SK-N-SH (cell line): Measurements from ENCODE around the gene IGF1R. TPM values are rescaled to one million over a fixed set of nuclear protein-coding genes. Genes with fewer than 3 reads are reported as not detected.

Experiments used
- CTCF ChIA-PET: fragments of 300-600, 350-600 bp; formaldehyde crosslinking; extraction: SDS; loops from one replicate; lab custom pipeline; 2021; lab: Yijun Ruan, JAX
- POLR2A ChIA-PET: fragments of 350-600 bp; sonication (Branson Sonifier 250); formaldehyde crosslinking; extraction: SDS; loops from one replicate; lab custom pipeline; 2020; ENCODE audit warnings: antibody characterized with exemption, inconsistent platforms; lab: Yijun Ruan, JAX
- DNase-seq: peaks from one replicate; pipeline ENCODE4 v3.0.0; 2012
- H2AFZ ChIP-seq: fragments of 200-600 bp; sonication (generic); 2 replicates; pipeline ENCODE4 v1.8.1; 2016; ENCODE audit warnings: antibody characterized with exemption, mild to moderate bottlenecking, low read depth
- H3F3A ChIP-seq: fragments of 200-600 bp; sonication (generic); replicated peaks from 2 replicates; pipeline ENCODE3; 2016; ENCODE audit warnings: antibody characterized with exemption, mild to moderate bottlenecking; ENCODE audit not compliant: insufficient read depth
- H3K27ac ChIP-seq, 2 experiments: fragments of 200-500 bp in 1 of 2; fragments of 200-600 bp in 1 of 2; sonication (Bioruptor generic) in 1 of 2; sonication (generic), shearing (Covaris generic) in 1 of 2; 2 replicates each; pipeline versions ENCODE4 v1.5.1 to v1.6.1; 2014 to 2016; ENCODE audit warnings: low read depth in 2 of 2, inconsistent platforms in 1 of 2, low read length in 1 of 2, mild to moderate bottlenecking in 1 of 2, mixed read lengths in 1 of 2
- H3K27me3 ChIP-seq: fragments of 200-600 bp; sonication (generic), shearing (Covaris generic); 2 replicates; pipeline ENCODE4 v1.6.1; 2016; ENCODE audit warnings: mixed run types; ENCODE audit not compliant: insufficient read depth
- H3K36me3 ChIP-seq, 2 experiments: fragments of 200-500 bp in 1 of 2; fragments of 200-600 bp in 1 of 2; sonication (Bioruptor generic) in 1 of 2; sonication (generic) in 1 of 2; replicated peaks in 1 of 2; 2 replicates each; pipeline versions ENCODE3 to v1.5.1; 2014 to 2016; ENCODE audit warnings: low read length in 1 of 2, mild to moderate bottlenecking in 1 of 2; ENCODE audit not compliant: insufficient read depth in 2 of 2, control insufficient read depth in 1 of 2
- H3K4me1 ChIP-seq, 2 experiments: fragments of 200-500 bp in 1 of 2; fragments of 200-600 bp in 1 of 2; sonication (Bioruptor generic) in 1 of 2; sonication (generic), shearing (Covaris generic) in 1 of 2; 2 replicates each; pipeline versions ENCODE4 v1.5.1 to v1.6.1; 2014 to 2016; ENCODE audit warnings: low read depth in 1 of 2, low read length in 1 of 2, mixed run types in 1 of 2; ENCODE audit not compliant: insufficient read depth in 2 of 2, control insufficient read depth in 1 of 2
- H3K4me2 ChIP-seq: fragments of 200-600 bp; sonication (generic), shearing (Covaris generic); 2 replicates; pipeline ENCODE4 v1.6.1; 2017; ENCODE audit warnings: mixed run types
- H3K4me3 ChIP-seq, 2 experiments: fragments of 200-500 bp in 1 of 2; fragments of 200-600 bp in 1 of 2; sonication (Bioruptor generic) in 1 of 2; sonication (generic), shearing (Covaris generic) in 1 of 2; 2 replicates each; pipeline versions ENCODE4 v1.5.1 to v1.8.1; 2014 to 2016; ENCODE audit warnings: low read depth in 2 of 2, inconsistent platforms in 1 of 2, low read length in 1 of 2, mild to moderate bottlenecking in 1 of 2, mixed read lengths in 1 of 2, moderate library complexity in 1 of 2
- H3K79me2 ChIP-seq: fragments of 200-600 bp; sonication (generic); 2 replicates; pipeline ENCODE4 v1.8.1; 2017; ENCODE audit warnings: mild to moderate bottlenecking; ENCODE audit not compliant: insufficient read depth
- H3K9ac ChIP-seq: fragments of 200-600 bp; sonication (generic); 2 replicates; pipeline ENCODE4 v1.6.1; 2017; ENCODE audit warnings: mixed run types
- H3K9me2 ChIP-seq: fragments of 200-600 bp; sonication (generic); 2 replicates; pipeline ENCODE4 v1.6.1; 2017; ENCODE audit warnings: mixed run types
- H3K9me3 ChIP-seq: fragments of 200-600 bp; sonication (generic); 2 replicates; pipeline ENCODE4 v1.6.1; 2017; ENCODE audit warnings: mixed run types, mild to moderate bottlenecking, moderate library complexity
- H4K20me1 ChIP-seq: fragments of 200-600 bp; sonication (generic); 2 replicates; pipeline ENCODE4 v1.6.1; 2017; ENCODE audit warnings: mild to moderate bottlenecking, mixed run types; ENCODE audit not compliant: insufficient read depth
- CHD2 ChIP-seq: fragments of 150-350 bp; IDR thresholded peaks from 2 replicates; pipeline ENCODE4 v1.6.1; 2018; ENCODE audit warnings: low read length; ENCODE audit not compliant: partially characterized antibody
- EP300 ChIP-seq, 2 experiments: IDR thresholded peaks; 2 replicates each; pipeline versions ENCODE4 v1.4.0 to v1.6.1; 2012; ENCODE audit warnings: borderline replicate concordance in 1 of 2, low read depth in 1 of 2, low read length in 1 of 2
- FOXJ3 ChIP-seq: sonication (generic); formaldehyde crosslinking; IDR thresholded peaks from 2 replicates; pipeline ENCODE4 v1.5.1; 2020; ENCODE audit warnings: mild to moderate bottlenecking, missing genetic modification reagents
- FOXM1 ChIP-seq: IDR thresholded peaks from 2 replicates; pipeline ENCODE4 v1.4.0; 2012; ENCODE audit warnings: low read depth, mild to moderate bottlenecking
- MEF2A ChIP-seq: IDR thresholded peaks from 2 replicates; pipeline ENCODE4 v1.4.0; 2012; ENCODE audit warnings: low read depth, borderline replicate concordance
- NRF1 ChIP-seq: IDR thresholded peaks from 2 replicates; pipeline ENCODE4 v1.6.1; 2012; ENCODE audit warnings: low read depth, mild to moderate bottlenecking, low read length
- RAD21 ChIP-seq: IDR thresholded peaks from 2 replicates; pipeline ENCODE4 v1.6.1; 2012; ENCODE audit warnings: mild to moderate bottlenecking, low read length
- SIN3A ChIP-seq: IDR thresholded peaks from 2 replicates; pipeline ENCODE4 v1.6.1; 2012; ENCODE audit warnings: low read depth, mild to moderate bottlenecking, low read length, moderate library complexity, borderline replicate concordance
- SMC3 ChIP-seq: IDR thresholded peaks from 2 replicates; pipeline ENCODE4 v1.6.1; 2012; ENCODE audit warnings: low read depth, low read length, improper control_type of control experiment
- YY1 ChIP-seq: IDR thresholded peaks from 2 replicates; pipeline ENCODE4 v1.4.0; 2012; ENCODE audit warnings: low read depth, mild to moderate bottlenecking
- WGBS: methylation state at CpG from one replicate; pipeline ENCODE4 v1.1.6; 2017; ENCODE audit warnings: low lambda C conversion rate; 5-methylcytosine and 5-hydroxymethylcytosine counted together
- polyA plus RNA-seq, 3 experiments: library from polyadenylated mRNA; depleted of rRNA; stranded (reverse); fragments of >200 nt; gene quantifications; 2 replicates each; pipeline ENCODE4 v1.2.3, GENCODE V29; 2012
- TF ChIP-seq, protein P1 (sequence below): IDR thresholded peaks from 2 replicates; pipeline ENCODE4 v1.6.1; 2012; ENCODE audit warnings: mild to moderate bottlenecking, low read depth, low read length, moderate library complexity
- TF ChIP-seq, protein P2 (sequence below): fragments of 150-350 bp; IDR thresholded peaks from 2 replicates; pipeline ENCODE4 v1.6.1; 2016; ENCODE audit warnings: mild to moderate bottlenecking, low read depth, low read length
- TF ChIP-seq, protein P3 (sequence below): IDR thresholded peaks from 2 replicates; pipeline ENCODE4; 2012

The IGF1R gene
- polyA plus RNA-seq, 1 of the 3 experiments (the other 2 are of a cell fraction) = 9.5 TPM

DNA sequence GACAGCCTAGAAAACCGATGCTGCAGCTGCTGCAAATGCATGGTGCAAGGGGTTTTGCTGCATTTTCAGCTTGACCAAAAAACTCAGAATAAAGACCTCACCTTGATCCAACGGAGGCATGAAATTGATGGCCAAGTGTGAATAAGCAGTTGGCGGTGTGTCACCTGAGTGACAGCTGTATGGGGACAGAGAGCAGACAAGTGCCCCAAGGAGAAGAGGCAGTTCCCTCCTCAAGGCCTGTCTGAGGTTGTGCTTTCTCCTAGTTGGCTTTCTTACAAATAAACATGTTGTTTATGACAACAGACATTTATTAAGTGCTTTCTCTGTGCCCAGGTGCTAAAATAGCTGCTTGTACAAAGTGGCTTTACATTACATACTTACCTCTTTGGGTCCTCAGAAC, 349.0 kb downstream of the IGF1R start:
- Histone ChIP-seq H3K36me3 (no peaks in the 10 kb centered on the region), H3K79me2 (no peaks in the 10 kb centered on the region), H3K27ac (no peak overlapping the region), H3K4me1 (no peaks in the 10 kb centered on the region), H3K9ac (no peak overlapping the region), H3K4me2 (no peak overlapping the region), H3K9me3 (no peaks in the 10 kb centered on the region), H3K27me3 (no peaks in the 10 kb centered on the region), H3F3A (no peaks in the 10 kb centered on the region), H2AFZ (no peak overlapping the region), H3K9me2 (no peaks in the 10 kb centered on the region), H4K20me1 (no peaks in the 10 kb centered on the region), H3K4me3 (no peak overlapping the region)
- ChIA-PET POLR2A (no interaction called here), CTCF (no interaction called here)
- no peak for DNase-seq
- WGBS = 70% methylated on average over 3 of the region's 3 CpGs
- TF ChIP-seq CHD2 (no peak), MEF2A (no peak)
- TF ChIP-seq, protein P1, sequence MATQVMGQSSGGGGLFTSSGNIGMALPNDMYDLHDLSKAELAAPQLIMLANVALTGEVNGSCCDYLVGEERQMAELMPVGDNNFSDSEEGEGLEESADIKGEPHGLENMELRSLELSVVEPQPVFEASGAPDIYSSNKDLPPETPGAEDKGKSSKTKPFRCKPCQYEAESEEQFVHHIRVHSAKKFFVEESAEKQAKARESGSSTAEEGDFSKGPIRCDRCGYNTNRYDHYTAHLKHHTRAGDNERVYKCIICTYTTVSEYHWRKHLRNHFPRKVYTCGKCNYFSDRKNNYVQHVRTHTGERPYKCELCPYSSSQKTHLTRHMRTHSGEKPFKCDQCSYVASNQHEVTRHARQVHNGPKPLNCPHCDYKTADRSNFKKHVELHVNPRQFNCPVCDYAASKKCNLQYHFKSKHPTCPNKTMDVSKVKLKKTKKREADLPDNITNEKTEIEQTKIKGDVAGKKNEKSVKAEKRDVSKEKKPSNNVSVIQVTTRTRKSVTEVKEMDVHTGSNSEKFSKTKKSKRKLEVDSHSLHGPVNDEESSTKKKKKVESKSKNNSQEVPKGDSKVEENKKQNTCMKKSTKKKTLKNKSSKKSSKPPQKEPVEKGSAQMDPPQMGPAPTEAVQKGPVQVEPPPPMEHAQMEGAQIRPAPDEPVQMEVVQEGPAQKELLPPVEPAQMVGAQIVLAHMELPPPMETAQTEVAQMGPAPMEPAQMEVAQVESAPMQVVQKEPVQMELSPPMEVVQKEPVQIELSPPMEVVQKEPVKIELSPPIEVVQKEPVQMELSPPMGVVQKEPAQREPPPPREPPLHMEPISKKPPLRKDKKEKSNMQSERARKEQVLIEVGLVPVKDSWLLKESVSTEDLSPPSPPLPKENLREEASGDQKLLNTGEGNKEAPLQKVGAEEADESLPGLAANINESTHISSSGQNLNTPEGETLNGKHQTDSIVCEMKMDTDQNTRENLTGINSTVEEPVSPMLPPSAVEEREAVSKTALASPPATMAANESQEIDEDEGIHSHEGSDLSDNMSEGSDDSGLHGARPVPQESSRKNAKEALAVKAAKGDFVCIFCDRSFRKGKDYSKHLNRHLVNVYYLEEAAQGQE = no peak

DNA sequence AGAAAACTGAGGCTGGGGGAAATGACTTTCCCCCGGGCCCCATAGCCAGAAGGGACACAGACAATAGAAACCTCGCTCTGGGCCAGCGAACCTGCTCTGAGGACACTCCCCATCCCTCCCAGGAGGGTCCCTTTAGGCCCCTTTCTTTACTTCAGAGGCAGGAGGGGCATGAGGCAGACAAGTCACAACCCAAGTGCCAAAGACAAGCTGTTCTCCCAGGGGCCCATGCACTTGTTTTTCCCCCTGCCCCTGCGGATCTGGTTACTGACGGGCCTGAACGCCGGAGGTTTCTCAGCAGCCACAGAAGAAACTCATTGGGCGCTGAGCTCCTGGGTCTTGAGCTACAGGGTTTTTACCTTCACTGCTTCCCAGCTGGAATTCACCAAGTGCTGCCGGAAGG, 349.4 kb downstream of the IGF1R start:
- Histone ChIP-seq H3K79me2 (no peaks in the 10 kb centered on the region), H3F3A (no peaks in the 10 kb centered on the region), H3K27me3 (no peaks in the 10 kb centered on the region), H3K4me2 (no peak overlapping the region), H3K9me3 (no peaks in the 10 kb centered on the region), H3K36me3 (no peaks in the 10 kb centered on the region), H3K27ac (no peak overlapping the region), H3K4me1 (no peaks in the 10 kb centered on the region), H2AFZ (no peak overlapping the region), H3K9me2 (no peaks in the 10 kb centered on the region), H3K4me3 (no peak overlapping the region), H4K20me1 (no peaks in the 10 kb centered on the region), H3K9ac (no peak overlapping the region)
- TF ChIP-seq EP300 (IDR thresholded peaks at IDR 0.05; ENCODE audit: borderline replicate concordance in 1 of 2, low read depth in 1 of 2, low read length in 1 of 2) (no peak), MEF2A (no peak), SMC3 (no peak), CHD2 (no peak), NRF1 (no peak), YY1 (no peak), FOXJ3 (CRISPR knock-in tag) (no peak), RAD21 (no peak), FOXM1 (no peak), SIN3A (no peak)
- TF ChIP-seq, protein P2, sequence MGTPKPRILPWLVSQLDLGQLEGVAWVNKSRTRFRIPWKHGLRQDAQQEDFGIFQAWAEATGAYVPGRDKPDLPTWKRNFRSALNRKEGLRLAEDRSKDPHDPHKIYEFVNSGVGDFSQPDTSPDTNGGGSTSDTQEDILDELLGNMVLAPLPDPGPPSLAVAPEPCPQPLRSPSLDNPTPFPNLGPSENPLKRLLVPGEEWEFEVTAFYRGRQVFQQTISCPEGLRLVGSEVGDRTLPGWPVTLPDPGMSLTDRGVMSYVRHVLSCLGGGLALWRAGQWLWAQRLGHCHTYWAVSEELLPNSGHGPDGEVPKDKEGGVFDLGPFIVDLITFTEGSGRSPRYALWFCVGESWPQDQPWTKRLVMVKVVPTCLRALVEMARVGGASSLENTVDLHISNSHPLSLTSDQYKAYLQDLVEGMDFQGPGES = no peak
- TF ChIP-seq, protein P3, sequence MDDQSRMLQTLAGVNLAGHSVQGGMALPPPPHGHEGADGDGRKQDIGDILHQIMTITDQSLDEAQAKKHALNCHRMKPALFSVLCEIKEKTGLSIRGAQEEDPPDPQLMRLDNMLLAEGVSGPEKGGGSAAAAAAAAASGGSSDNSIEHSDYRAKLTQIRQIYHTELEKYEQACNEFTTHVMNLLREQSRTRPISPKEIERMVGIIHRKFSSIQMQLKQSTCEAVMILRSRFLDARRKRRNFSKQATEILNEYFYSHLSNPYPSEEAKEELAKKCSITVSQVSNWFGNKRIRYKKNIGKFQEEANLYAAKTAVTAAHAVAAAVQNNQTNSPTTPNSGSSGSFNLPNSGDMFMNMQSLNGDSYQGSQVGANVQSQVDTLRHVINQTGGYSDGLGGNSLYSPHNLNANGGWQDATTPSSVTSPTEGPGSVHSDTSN = no peak
- TF ChIP-seq, protein P1 = no peak
- no peak for DNase-seq
- CTCF ChIA-PET = no interaction called here
- POLR2A ChIA-PET = no interaction called here
- 69% methylated on average over 9 of the region's 9 CpGs for WGBS
